Kidney glomerular epithelial cell (primary cell): ENCODE data around the gene ZFP69.

ENCODE experiments used
- DNase-seq: peaks from one replicate; lab custom pipeline; 2025; lab: John Stamatoyannopoulos, UW

Gene ZFP69

DNA sequence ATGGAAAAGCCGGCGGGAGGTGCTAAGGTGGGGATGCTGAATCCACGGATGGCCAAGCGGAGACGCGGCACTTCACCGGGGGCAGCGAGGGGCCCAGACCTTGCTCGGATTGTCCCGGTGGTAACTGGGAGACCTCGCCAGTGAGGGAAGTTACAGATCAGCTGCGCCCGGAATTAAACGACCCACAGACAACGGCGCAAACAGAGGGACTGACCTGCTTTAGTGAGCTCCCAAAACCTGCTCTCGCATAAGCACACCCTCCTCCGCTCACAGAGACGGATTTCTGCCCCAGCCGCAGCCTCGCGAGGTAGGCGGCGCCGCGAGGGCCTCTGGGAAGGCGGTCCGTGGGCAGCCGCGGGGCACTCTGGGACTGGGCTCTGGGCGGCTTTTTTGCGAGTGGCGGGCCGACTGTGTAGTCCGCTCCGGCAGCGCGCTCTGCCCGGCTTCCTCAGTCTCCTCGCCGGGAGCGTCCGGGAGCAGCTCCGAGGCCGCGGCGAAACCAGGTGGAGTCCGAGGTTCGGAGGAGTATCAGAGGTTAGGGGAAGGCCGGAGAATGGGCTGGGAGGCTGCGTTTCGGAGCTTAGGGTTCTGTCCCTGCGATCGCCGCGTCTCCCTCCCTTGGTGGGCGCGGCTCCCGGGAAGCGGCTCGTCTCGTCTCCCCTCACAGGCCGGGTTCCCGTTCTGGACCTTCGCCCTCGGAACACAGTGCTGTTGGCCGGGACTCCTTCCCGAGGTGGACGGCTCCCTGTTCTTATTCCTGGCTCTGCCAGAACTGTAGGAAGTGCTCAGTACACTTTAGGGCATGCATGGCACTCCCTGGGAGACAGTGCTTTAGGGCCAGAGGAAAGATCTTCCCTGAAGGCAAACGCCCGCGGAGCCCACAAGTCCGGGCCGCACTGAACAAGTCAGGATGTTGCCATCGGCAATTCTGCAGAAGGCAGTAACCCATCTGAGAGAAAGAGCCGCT is 31.6 kb downstream of the ZFP69 start, which contains the start of gene EXO5:
EXO5 (plus strand) TSS at position 393 of the 967 bp plus-strand sequence. CDS start 5,778 bp downstream, outside the sequence.
- peak; percentile 32 for DNase-seq

DNA sequence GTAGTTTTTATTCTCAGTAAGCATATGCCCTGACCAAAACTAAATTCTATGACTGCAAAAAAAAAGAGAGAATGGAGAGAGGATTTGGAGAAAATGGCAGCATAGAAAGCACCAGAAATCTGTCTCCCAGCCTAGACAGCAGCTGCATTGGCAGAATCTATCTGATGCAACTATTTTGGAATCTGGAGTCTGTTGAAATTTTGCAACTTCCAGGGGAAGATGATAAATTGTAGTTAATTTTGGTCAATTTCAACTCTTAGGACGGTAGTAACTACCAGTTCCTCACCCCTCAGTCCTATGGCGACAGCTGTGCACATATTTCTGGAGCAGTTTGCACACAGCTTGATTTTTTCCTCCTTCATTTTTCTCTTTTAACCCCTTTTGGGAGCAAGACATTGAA is 42.4 kb downstream of the ZFP69 start:
- DNase-seq: no peak

GRCh38 chr1:40530735-40531380 is 53.8 kb downstream of the ZFP69 start:
- DNase-seq: no peak

- DNase-seq: peak; percentile 96
Observed at GRCh38 chr1:40531381-40532061, 54.4 kb downstream of the ZFP69 start, which contains the start of gene ZNF684. Gene ZNF684, plus strand, starts transcription at chr1:40531637. Its CDS starts 1,530 bp downstream, at chr1:40533167.

- DNase-seq: no peak
Observed at GRCh38 chr1:40532062-40532389, 54.9 kb downstream of the ZFP69 start.

GRCh38 chr1:40532844-40533424 is 55.8 kb downstream of the ZFP69 start:
- peak; percentile 43 for DNase-seq

DNA sequence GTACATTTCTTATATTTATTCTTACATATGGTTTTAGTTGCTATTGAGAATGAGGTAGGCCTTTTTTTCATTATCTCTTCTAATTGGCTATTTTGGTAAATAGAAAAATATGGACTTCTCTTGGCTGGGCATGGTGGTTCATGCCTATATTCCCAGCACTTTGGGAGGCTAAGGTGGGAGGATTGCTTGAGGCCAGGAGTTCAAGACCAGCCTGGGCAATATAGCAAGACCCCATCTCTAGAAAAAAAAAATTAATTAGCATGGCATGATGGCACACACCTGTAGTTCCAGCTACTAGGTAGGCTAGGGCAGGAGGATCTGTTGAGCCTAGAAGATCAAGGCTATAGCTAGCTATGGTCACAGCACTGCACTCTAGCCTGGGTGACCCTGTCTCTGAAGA is 57.5 kb downstream of the ZFP69 start:
- no peak for DNase-seq

GRCh38 chr1:40535732-40536131 is 58.6 kb downstream of the ZFP69 start:
- no peak for DNase-seq

DNA sequence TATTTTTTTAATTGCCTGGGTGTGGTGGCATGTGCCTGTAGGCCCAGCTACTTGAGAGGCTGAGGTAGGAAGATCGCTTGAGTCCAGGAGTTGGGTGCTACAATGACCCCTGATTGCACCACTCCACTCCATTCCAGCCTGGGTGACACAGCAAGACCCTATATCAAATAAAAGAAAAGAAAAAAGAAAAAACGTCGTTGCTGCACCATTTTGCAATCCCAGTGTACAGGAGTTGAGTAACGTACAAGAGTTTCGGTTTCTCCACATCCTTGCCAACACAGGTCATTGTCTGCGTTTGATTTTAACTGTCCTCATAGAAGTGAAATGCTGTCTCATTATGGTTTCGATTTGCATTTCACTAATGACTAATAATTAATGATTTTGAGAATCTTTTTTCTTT is 62.2 kb downstream of the ZFP69 start:
- no peak for DNase-seq
